Psoas muscle (tissue), 8 donors: Measurements from ENCODE around the gene HDC. TPM values are rescaled to one million over a fixed set of nuclear protein-coding genes. Genes with fewer than 3 reads are reported as not detected.

Experiments
- ATAC-seq, 4 donors: fragments of 200-7000 bp; cut with Tn5 transposase; one replicate each; pipeline ENCODE4 v1.9.1; 2020; ENCODE audit warnings: moderate library complexity in 3 of 4, mild to moderate bottlenecking in 2 of 4
- DNase-seq, 2 donors: peaks; one replicate each; pipeline ENCODE4 v3.0.0-alpha.2; 2020
- H3K27ac ChIP-seq: fragments of 200-600 bp; one replicate; pipeline ENCODE4 v1.8.0; 2022
- H3K27me3 ChIP-seq, 3 donors: fragments of 200-600 bp in 1 of 3; one replicate each; pipeline versions ENCODE4 v1.6.1 to v1.8.0; 2013 to 2022; ENCODE audit warnings: low read length in 2 of 3, mild to moderate bottlenecking in 2 of 3, moderate library complexity in 1 of 3; ENCODE audit not compliant: insufficient read depth in 3 of 3
- H3K36me3 ChIP-seq, 2 donors: fragments of 200-600 bp in 1 of 2; one replicate each; pipeline versions ENCODE4 v1.6.1 to v1.8.0; 2013 to 2022; ENCODE audit warnings: low read depth in 1 of 2, mild to moderate bottlenecking in 1 of 2, moderate library complexity in 1 of 2; ENCODE audit not compliant: insufficient read depth in 1 of 2
- H3K4me1 ChIP-seq: fragments of 200-600 bp; one replicate; pipeline ENCODE4 v1.8.0; 2022
- H3K4me3 ChIP-seq: fragments of 200-600 bp; one replicate; pipeline ENCODE4 v1.8.0; 2022; ENCODE audit warnings: mild to moderate bottlenecking
- H3K9me3 ChIP-seq: fragments of 200-600 bp; one replicate; pipeline ENCODE4 v1.8.0; 2022
- CTCF ChIP-seq: fragments of 200-600 bp; IDR thresholded peaks from one replicate; pipeline ENCODE4 v1.8.0; 2022; ENCODE audit warnings: antibody characterized with exemption
- WGBS, 3 donors: extraction: QIAGEN DNeasy Blood & Tissue Kit; methylation state at CpG; one replicate each; pipeline versions ENCODE4 v1.1.6 to v1.1.7; 2013; 5-methylcytosine and 5-hydroxymethylcytosine counted together
- intact Hi-C, 2 donors: fragments of 100-400 bp; cut with DNase I; formaldehyde crosslinking; loops; one replicate each; pipeline versions ENCODE4 v1.11.0 to v1.14.2; 2022
- polyA plus RNA-seq, 3 donors: library from polyadenylated mRNA; stranded (reverse); fragments of 200-250 nt; gene quantifications; one replicate each; pipeline ENCODE4 v1.2.3, GENCODE V29; 2013
- total RNA-seq, 4 donors: library from RNA; stranded (reverse); fragmentation: NEBNext Ultra II Directional in 2 of 4; extraction: Animal tissue kit (Norgen Biotek cat#: 25700) in 2 of 4; gene quantifications; one replicate each; pipeline versions ENCODE4 v1.2.1 to v1.2.4, GENCODE V29; 2021 to 2023
- donor health status: healthy with polysubstance abuse.
- donor health status: DM: no; HTN: no; CAD: no; lungs with moderate emphysema.
- donor health status: Bipolar disorder and iron deficiency.
- donor health status: healthy.
- donor health status: DM: yes; HTN: yes; CAD: no.
- donor health status: DM: no; HTN: no; CAD: no.
- donor health status: DM: no; HTN: no; CAD: no.
- donor health status: DM: yes; HTN: yes; CAD: no.

The HDC gene
- total and polyA plus RNA-seq, 7 donors = 0.03 to 0.97 (median 0.34) TPM

GRCh38 chr15:50228866-50229265 lies 36.7 kb downstream of the HDC start:
- H3K36me3 ChIP-seq = no peaks in the 10 kb centered on the region
- ATAC-seq = no peak
- H3K27me3 ChIP-seq = no peaks in the 10 kb centered on the region
- WGBS, 3 donors = 82 to 88% (median 87%) methylated on average over 3 of the region's 3 CpGs
- no peak for DNase-seq
- no peaks in the 10 kb centered on the region for H3K9me3 ChIP-seq
- no peak overlapping the region for H3K4me3 ChIP-seq
- no peak for TF ChIP-seq CTCF
- H3K4me1 ChIP-seq = no peaks in the 10 kb centered on the region
- intact Hi-C loops = no loop called here
- no peak overlapping the region for H3K27ac ChIP-seq

GRCh38 chr15:50227076-50227475 lies 38.5 kb downstream of the HDC start:
- H3K9me3 ChIP-seq = no peaks in the 10 kb centered on the region
- DNase-seq (no peak), ATAC-seq (no peak)
- H3K27me3 ChIP-seq = peaks cover 0 to under 1% (median 0%) of the 10 kb centered on the region in 3 donors
- H3K4me3 ChIP-seq = no peak overlapping the region
- TF ChIP-seq CTCF = no peak
- no peak overlapping the region for H3K27ac ChIP-seq
- no peaks in the 10 kb centered on the region for H3K4me1 ChIP-seq
- 21 to 40% (median 36%) methylated on average over 5 of the region's 5 CpGs for WGBS, 3 donors
- H3K36me3 ChIP-seq = no peaks in the 10 kb centered on the region
- intact Hi-C loops = no loop called here

GRCh38 chr15:50225938-50226337 lies 39.6 kb downstream of the HDC start:
- no peak for TF ChIP-seq CTCF
- no peaks in the 10 kb centered on the region for H3K9me3 ChIP-seq
- no peaks in the 10 kb centered on the region for H3K36me3 ChIP-seq
- no peak overlapping the region for H3K27ac ChIP-seq
- H3K4me1 ChIP-seq = no peaks in the 10 kb centered on the region
- no peak for ATAC-seq
- 89 to 92% (median 92%) methylated on average over 3 of the region's 3 CpGs for WGBS, 3 donors
- peaks cover 0 to 2% (median 0%) of the 10 kb centered on the region in 3 donors for H3K27me3 ChIP-seq
- intact Hi-C loops = no loop called here
- no peak overlapping the region for H3K4me3 ChIP-seq
- DNase-seq = no peak

GRCh38 chr15:50225057-50225456 lies 40.5 kb downstream of the HDC start:
- intact Hi-C loops = no loop called here
- 95 to 100% (median 98%) methylated on average over 1 of the region's 1 CpG for WGBS, 3 donors
- ATAC-seq = no peak

More at GRCh38 chr15:50225057-50225456, 40.5 kb downstream of the HDC start:
- Histone ChIP-seq H3K27ac (no peak overlapping the region), H3K4me1 (no peaks in the 10 kb centered on the region), H3K9me3 (no peaks in the 10 kb centered on the region), H3K36me3 (no peaks in the 10 kb centered on the region), H3K27me3 (peaks cover 0 to 2% (median 0%) of the 10 kb centered on the region in 3 donors), H3K4me3 (no peak overlapping the region)
- TF ChIP-seq CTCF = no peak
- no peak for DNase-seq
